GM12892 (cell line): ENCODE measurements around the gene LELP1.

Source experiments
- POLR2A ChIP-seq: IDR thresholded peaks from 2 replicates; pipeline ENCODE4 v1.6.1; 2011; ENCODE audit warnings: low read depth, low read length, control low read depth
- POLR2AphosphoS5 ChIP-seq: IDR thresholded peaks from 2 replicates; pipeline ENCODE4 v1.6.1; 2011; ENCODE audit warnings: low read depth, low read length, control low read depth
- TAF1 ChIP-seq: IDR thresholded peaks from 2 replicates; pipeline ENCODE4 v1.6.1; 2011; ENCODE audit warnings: low read depth, mild to moderate bottlenecking, control low read depth, low read length, borderline replicate concordance

DNA sequence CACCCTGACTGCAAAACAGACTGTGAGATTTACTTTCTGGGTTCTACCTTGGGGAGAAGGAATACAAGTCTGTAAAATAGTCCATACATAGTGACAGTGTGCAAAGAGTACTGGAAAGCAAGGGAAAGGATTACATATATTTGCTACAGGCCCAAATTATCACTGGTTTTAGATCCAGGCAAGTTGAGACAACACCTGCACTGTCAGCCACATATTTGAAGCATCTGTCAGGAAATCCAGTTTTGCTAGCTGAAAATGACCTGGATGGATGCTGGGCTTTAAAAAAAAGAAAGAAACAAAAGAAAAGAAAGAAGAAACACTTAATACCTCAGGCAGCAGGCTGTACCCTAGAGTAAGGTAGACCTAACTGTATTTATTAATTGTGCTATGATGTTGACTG lies 28.6 kb upstream of the LELP1 start:
- TF ChIP-seq POLR2A = no peak
- no peak for TF ChIP-seq TAF1
- no peak for TF ChIP-seq POLR2AphosphoS5
